HG02588 (cell line): Measurements from ENCODE around the gene TMEM128.
"Not testable (repeated sequence)": the region's sequence is repeated elsewhere in the genome, so short reads cannot be mapped to it uniquely, and the experiment has no call there.

Experiments
- ATAC-seq: cut with Tn5 transposase; IDR thresholded peaks from one replicate; pipeline ENCODE4 v1.9.1; 2021; ENCODE audit warnings: mild to moderate bottlenecking, moderate library complexity; ENCODE audit not compliant: unreplicated experiment

TMEM128 gene

GRCh38 chr4:4256799-4257198 lies 8.8 kb upstream of the TMEM128 start:
- ATAC-seq: no peak

- no peak for ATAC-seq
These were observed 6.6 kb upstream of the TMEM128 start for GRCh38 chr4:4254666-4255065.

- ATAC-seq: no peak
These were observed 6.2 kb upstream of the TMEM128 start for GRCh38 chr4:4254199-4254598.

- no peak for ATAC-seq
These were observed 1.8 kb upstream of the TMEM128 start for GRCh38 chr4:4249866-4250265.

- not testable (repeated sequence) for ATAC-seq
These were observed 1.3 kb upstream of the TMEM128 start for GRCh38 chr4:4249342-4249741.

- no peak for ATAC-seq
These were observed 821 bp upstream of the TMEM128 start for GRCh38 chr4:4248885-4249203.

- peak; percentile 3 for ATAC-seq
These were observed 361 bp downstream of the TMEM128 start for GRCh38 chr4:4247696-4248028.

GRCh38 chr4:4245172-4245571 lies 2.9 kb downstream of the TMEM128 start:
- no peak for ATAC-seq

GRCh38 chr4:4239551-4239950 lies 8.5 kb downstream of the TMEM128 start:
- ATAC-seq: not testable (repeated sequence)

- ATAC-seq: no peak
These were observed 14.4 kb downstream of the TMEM128 start for GRCh38 chr4:4233610-4234009.

GRCh38 chr4:4228356-4228668 lies 19.7 kb downstream of the TMEM128 start:
- ATAC-seq: no peak

GRCh38 chr4:4227510-4228355 lies 20.3 kb downstream of the TMEM128 start:
- ATAC-seq: no peak

- ATAC-seq: no peak
These were observed 21.2 kb downstream of the TMEM128 start, which contains the start of gene OTOP1 for GRCh38 chr4:4226606-4227438. Gene OTOP1, minus strand, starts transcription at chr4:4226929. Its CDS starts 65 bp downstream, at chr4:4226864.

GRCh38 chr4:4225915-4226605 lies 22.0 kb downstream of the TMEM128 start:
- ATAC-seq: no peak

- no peak for ATAC-seq
These were observed 30.9 kb downstream of the TMEM128 start for GRCh38 chr4:4217113-4217512.

- ATAC-seq: no peak
These were observed 31.4 kb downstream of the TMEM128 start for GRCh38 chr4:4216648-4217047.

GRCh38 chr4:4213674-4214073 lies 34.3 kb downstream of the TMEM128 start:
- not testable (repeated sequence) for ATAC-seq

GRCh38 chr4:4206204-4206603 lies 41.8 kb downstream of the TMEM128 start:
- ATAC-seq: no peak

GRCh38 chr4:4204401-4204745 lies 43.6 kb downstream of the TMEM128 start:
- ATAC-seq: no peak

- no peak for ATAC-seq
These were observed 44.2 kb downstream of the TMEM128 start for GRCh38 chr4:4203688-4204400.

GRCh38 chr4:4202510-4202909 lies 45.5 kb downstream of the TMEM128 start:
- no peak for ATAC-seq
